WI38 (cell line): Measurements from ENCODE around the gene B4GALNT2.

Experiments used
- H3K4me3 ChIP-seq: 2 replicates; pipeline ENCODE4 v1.5.1; 2011; ENCODE audit warnings: low read depth, mild to moderate bottlenecking, control low read depth, low read length
- CTCF ChIP-seq: IDR thresholded peaks from 2 replicates; pipeline ENCODE4 v1.5.1; 2012; ENCODE audit warnings: low read depth, mild to moderate bottlenecking, control low read depth, low read length

B4GALNT2 gene

DNA sequence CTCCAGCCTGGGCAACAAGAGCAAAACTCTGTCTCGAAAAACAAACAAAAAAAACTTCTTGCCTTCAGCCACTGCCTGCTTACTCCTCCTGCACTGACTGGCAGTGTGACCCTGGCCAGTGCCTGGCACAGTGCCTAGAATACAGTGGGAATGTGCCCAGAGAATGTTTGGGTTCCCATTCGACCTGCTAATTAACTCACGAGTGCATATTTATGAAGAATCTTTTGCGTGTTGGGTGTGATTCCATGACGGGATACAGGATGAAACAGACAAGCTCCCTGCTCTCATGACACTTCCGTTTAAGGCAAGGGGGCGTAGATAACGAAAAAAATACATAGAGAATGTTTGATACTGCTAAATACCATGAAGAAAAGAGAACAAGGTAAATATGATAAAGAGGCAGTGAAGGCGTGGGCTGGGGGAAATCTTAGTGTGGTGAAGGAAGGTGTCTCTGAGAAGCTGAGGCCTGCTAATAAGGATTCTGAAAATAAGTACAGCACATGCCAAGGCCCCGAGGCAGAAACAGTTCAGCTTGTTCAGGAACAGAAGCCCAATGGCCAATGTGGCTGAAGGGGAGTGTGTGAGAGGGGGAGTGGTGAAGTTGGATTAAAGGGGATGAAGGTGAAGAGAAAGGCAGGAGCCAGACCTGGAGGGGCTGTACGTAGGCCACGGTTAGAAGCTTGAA is 82.2 kb downstream of the B4GALNT2 start:
- no peak overlapping the region for H3K4me3 ChIP-seq
- no peak for TF ChIP-seq CTCF

DNA sequence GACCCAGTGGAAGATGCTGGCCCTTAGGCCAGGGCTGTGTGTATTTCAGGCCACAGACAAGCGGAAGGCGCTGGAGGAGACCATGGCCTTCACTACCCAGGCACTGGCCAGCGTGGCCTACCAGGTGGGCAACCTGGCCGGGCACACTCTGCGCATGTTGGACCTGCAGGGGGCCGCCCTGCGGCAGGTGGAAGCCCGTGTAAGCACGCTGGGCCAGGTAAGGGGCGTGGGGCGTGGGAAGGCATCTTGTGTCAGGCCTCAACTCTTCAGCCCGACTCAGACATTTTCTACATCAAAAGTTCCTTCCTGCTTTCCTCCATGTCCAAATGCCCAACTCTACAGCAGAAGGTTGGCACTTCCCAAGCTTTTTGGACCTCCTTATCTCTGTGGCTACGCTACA is 83.9 kb downstream of the B4GALNT2 start:
- no peak overlapping the region for H3K4me3 ChIP-seq
- no peak for TF ChIP-seq CTCF

DNA sequence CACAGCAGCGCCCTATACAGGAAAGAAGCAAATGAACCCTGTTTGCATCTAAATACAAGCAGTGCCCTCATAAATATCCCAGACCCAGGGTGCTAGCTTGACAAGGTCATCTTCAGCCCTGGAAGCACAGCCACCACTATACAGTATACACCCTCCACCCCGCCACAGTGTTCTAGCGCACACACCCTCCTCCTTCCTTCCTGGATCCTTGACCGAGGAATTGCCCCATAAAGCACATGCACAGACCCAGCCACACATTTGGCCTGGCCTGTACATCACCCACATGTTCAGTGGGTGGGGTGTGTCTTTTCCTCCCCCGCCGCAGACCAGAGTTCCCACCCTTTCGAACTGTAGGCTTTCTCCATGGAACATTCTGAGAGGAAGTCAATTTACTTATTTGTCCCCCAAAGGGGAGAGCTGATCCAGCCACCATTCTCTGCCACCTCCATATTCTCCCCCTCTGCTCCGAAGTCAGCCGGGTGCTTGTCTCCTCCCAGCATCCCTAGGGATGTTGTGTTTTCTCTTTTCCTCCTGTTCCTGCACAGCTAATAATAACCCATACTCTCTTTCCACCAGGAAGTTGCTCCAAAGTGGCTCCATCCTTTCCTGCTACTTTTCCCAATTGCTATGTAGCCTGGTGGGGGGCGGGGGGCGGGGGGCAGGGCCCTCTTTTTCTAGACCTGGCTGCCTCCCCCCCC is 84.5 kb downstream of the B4GALNT2 start:
- no peak for TF ChIP-seq CTCF
- H3K4me3 ChIP-seq = no peak overlapping the region

GRCh38 chr17:49217651-49218413 is 85.3 kb downstream of the B4GALNT2 start:
- no peak overlapping the region for H3K4me3 ChIP-seq
- TF ChIP-seq CTCF = no peak

GRCh38 chr17:49218941-49219913 is 86.7 kb downstream of the B4GALNT2 start:
- no peak for TF ChIP-seq CTCF
- H3K4me3 ChIP-seq = no peak overlapping the region

GRCh38 chr17:49219987-49220386 is 87.4 kb downstream of the B4GALNT2 start:
- TF ChIP-seq CTCF = no peak

More at GRCh38 chr17:49219987-49220386, 87.4 kb downstream of the B4GALNT2 start:
- H3K4me3 ChIP-seq = no peak overlapping the region
